Measurements from ENCODE around the gene SHB.

DNA sequence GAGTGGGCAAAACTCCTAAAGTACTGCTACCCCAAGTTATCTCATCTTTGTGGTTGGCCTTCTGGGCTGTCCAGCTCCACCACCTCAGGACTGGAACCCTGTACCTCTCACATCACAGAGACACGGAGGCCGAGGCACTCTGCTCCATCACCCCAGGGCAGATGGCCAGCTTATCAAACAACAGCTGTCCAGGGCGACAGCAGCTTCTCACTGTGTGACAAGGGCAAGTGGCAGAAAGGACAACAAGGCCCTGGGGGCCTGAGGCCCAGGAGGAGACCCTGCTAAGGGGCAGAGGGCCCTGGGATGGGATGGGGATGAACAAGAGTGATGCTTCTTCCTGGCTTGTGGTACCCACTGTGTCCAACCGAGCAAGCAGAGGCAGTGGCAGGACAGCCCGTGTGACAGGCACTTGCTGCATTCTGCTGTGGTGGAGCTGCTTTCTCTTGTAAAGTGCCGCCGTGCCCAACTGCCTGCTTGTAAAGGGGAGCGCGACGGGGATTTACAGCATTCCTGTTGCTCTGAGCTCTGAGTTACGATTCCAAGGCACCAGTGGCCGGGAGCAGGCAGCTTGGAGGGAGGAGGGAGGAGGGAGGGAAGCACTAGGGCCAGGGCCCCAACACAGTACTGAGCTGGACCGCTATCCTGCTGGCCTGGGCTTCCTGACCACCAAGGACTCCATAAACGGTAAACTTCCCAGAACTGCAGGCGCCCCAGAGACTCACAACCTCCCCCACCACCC is 71.2 kb downstream of the SHB start:
- TF ChIP-seq, protein P1, sequence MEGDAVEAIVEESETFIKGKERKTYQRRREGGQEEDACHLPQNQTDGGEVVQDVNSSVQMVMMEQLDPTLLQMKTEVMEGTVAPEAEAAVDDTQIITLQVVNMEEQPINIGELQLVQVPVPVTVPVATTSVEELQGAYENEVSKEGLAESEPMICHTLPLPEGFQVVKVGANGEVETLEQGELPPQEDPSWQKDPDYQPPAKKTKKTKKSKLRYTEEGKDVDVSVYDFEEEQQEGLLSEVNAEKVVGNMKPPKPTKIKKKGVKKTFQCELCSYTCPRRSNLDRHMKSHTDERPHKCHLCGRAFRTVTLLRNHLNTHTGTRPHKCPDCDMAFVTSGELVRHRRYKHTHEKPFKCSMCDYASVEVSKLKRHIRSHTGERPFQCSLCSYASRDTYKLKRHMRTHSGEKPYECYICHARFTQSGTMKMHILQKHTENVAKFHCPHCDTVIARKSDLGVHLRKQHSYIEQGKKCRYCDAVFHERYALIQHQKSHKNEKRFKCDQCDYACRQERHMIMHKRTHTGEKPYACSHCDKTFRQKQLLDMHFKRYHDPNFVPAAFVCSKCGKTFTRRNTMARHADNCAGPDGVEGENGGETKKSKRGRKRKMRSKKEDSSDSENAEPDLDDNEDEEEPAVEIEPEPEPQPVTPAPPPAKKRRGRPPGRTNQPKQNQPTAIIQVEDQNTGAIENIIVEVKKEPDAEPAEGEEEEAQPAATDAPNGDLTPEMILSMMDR (IDR thresholded peaks at IDR 0.05) = no peak
- TF ChIP-seq POLR2A (IDR thresholded peaks at IDR 0.05) = no peak

Measured in thyroid gland (tissue), 4 donors.